H9 (cell line): Measurements from ENCODE around the gene NPB. TPM values are rescaled to one million over a fixed set of nuclear protein-coding genes. Genes with fewer than 3 reads are reported as not detected.

ENCODE experiments used
- DNase-seq: peaks from one replicate; pipeline ENCODE4 v3.0.0-alpha.2; 2017
- H2AFZ ChIP-seq: one replicate; pipeline ENCODE4 v1.6.1; 2013; ENCODE audit warnings: mild to moderate bottlenecking, low read length, control low read depth, moderate library complexity
- H2AK5ac ChIP-seq: 2 replicates; pipeline ENCODE4 v1.6.1; 2013; ENCODE audit warnings: low read length, control low read depth, mixed read lengths; ENCODE audit not compliant: insufficient read length
- H2BK120ac ChIP-seq: one replicate; pipeline ENCODE4 v1.6.1; 2013; ENCODE audit warnings: low read depth, mild to moderate bottlenecking, low read length, control low read depth, inconsistent platforms; ENCODE audit not compliant: poor library complexity, severe bottlenecking
- H2BK12ac ChIP-seq: 2 replicates; pipeline ENCODE4 v1.6.1; 2013; ENCODE audit warnings: low read length, control low read depth, mixed read lengths, low read depth; ENCODE audit not compliant: insufficient read length
- H2BK15ac ChIP-seq: 2 replicates; pipeline ENCODE4 v1.6.1; 2013; ENCODE audit warnings: low read depth, low read length, control low read depth
- H2BK20ac ChIP-seq: one replicate; pipeline ENCODE4 v1.6.1; 2013; ENCODE audit warnings: low read depth, mild to moderate bottlenecking, low read length, control low read depth, inconsistent platforms; ENCODE audit not compliant: poor library complexity, severe bottlenecking
- H2BK5ac ChIP-seq: 2 replicates; pipeline ENCODE4 v1.6.1; 2013; ENCODE audit warnings: low read length, control low read depth, mixed read lengths; ENCODE audit not compliant: insufficient read length
- H3K14ac ChIP-seq: 2 replicates; pipeline ENCODE4 v1.6.1; 2013; ENCODE audit warnings: low read length, control low read depth; ENCODE audit not compliant: insufficient read depth
- H3K18ac ChIP-seq: 2 replicates; pipeline ENCODE4 v1.6.1; 2013; ENCODE audit warnings: low read depth, mild to moderate bottlenecking, mixed read lengths, low read length, control low read depth; ENCODE audit not compliant: insufficient read length
- H3K23ac ChIP-seq: 2 replicates; pipeline ENCODE4 v1.6.1; 2013; ENCODE audit warnings: low read length, control low read depth, mixed read lengths, low read depth; ENCODE audit not compliant: insufficient read length
- H3K23me2 ChIP-seq: 2 replicates; pipeline ENCODE4 v1.6.1; 2013; ENCODE audit warnings: low read depth, mild to moderate bottlenecking, mixed read lengths, low read length, control low read depth; ENCODE audit not compliant: insufficient read length, poor library complexity, severe bottlenecking
- H3K27ac ChIP-seq: 2 replicates; pipeline ENCODE4 v1.5.1; 2013; ENCODE audit warnings: low read length, control low read depth, mixed read lengths, low read depth; ENCODE audit not compliant: insufficient read length
- H3K27me3 ChIP-seq: 2 replicates; pipeline ENCODE4 v1.6.1; 2013; ENCODE audit warnings: low read length, control low read depth, inconsistent platforms; ENCODE audit not compliant: insufficient read depth
- H3K4ac ChIP-seq: 2 replicates; pipeline ENCODE4 v1.6.1; 2013; ENCODE audit warnings: low read depth, mild to moderate bottlenecking, control low read depth, inconsistent platforms, low read length, moderate library complexity
- H3K4me1 ChIP-seq: 2 replicates; pipeline ENCODE4 v1.6.1; 2013; ENCODE audit warnings: low read length, control low read depth, inconsistent platforms; ENCODE audit not compliant: insufficient read depth
- H3K4me2 ChIP-seq: 2 replicates; pipeline ENCODE4 v1.6.1; 2013; ENCODE audit warnings: low read length, control low read depth, mixed read lengths; ENCODE audit not compliant: insufficient read length, insufficient read depth
- H3K56ac ChIP-seq: 2 replicates; pipeline ENCODE4 v1.6.1; 2013; ENCODE audit warnings: low read depth, mild to moderate bottlenecking, mixed read lengths, low read length, control low read depth; ENCODE audit not compliant: insufficient read length
- H3K79me1 ChIP-seq: 2 replicates; pipeline ENCODE4 v1.6.1; 2013; ENCODE audit warnings: low read depth, mild to moderate bottlenecking, moderate library complexity, low read length, control low read depth, inconsistent platforms; ENCODE audit not compliant: insufficient read depth, poor library complexity, severe bottlenecking
- H3K79me2 ChIP-seq: 2 replicates; pipeline ENCODE4 v1.6.1; 2013; ENCODE audit warnings: low read length, control low read depth, inconsistent platforms; ENCODE audit not compliant: insufficient read depth
- H3K9ac ChIP-seq: 2 replicates; pipeline ENCODE4 v1.6.1; 2013; ENCODE audit warnings: low read length, control low read depth, mixed read lengths; ENCODE audit not compliant: insufficient read length; ENCODE audit errors: extremely low read depth
- H3K9me3 ChIP-seq: one replicate; pipeline ENCODE4 v1.6.1; 2013; ENCODE audit warnings: low read depth, low read length, inconsistent platforms; ENCODE audit not compliant: control insufficient read depth
- H3T11ph ChIP-seq: one replicate; pipeline ENCODE4 v1.6.1; 2013; ENCODE audit warnings: mild to moderate bottlenecking, low read length, control low read depth, inconsistent platforms
- H4K20me1 ChIP-seq: one replicate; pipeline ENCODE4 v1.6.1; 2013; ENCODE audit not compliant: control insufficient read depth, insufficient read length, insufficient read depth
- H4K5ac ChIP-seq: 2 replicates; pipeline ENCODE4 v1.6.1; 2013; ENCODE audit warnings: low read depth, mild to moderate bottlenecking, mixed read lengths, low read length, control low read depth; ENCODE audit not compliant: insufficient read length
- H4K8ac ChIP-seq: replicated peaks from 2 replicates; pipeline ENCODE4 v1.6.1; 2013; ENCODE audit warnings: low read length, control low read depth, mixed read lengths, low read depth; ENCODE audit not compliant: insufficient read length
- H4K91ac ChIP-seq: 2 replicates; pipeline ENCODE4 v1.6.1; 2013; ENCODE audit warnings: low read depth, mild to moderate bottlenecking, moderate library complexity, mixed read lengths, low read length, control low read depth; ENCODE audit not compliant: insufficient read length
- H3K27ac Mint-ChIP-seq, 3 experiments: 2 replicates in 2 of 3; 3 replicates in 1 of 3; pipeline ENCODE4 v1.8.0; 2020 to 2021; ENCODE audit warnings: mixed read lengths in 3 of 3, mild to moderate bottlenecking in 1 of 3, moderate library complexity in 1 of 3
- H3K27me3 Mint-ChIP-seq: 2 replicates; pipeline ENCODE4 v1.8.0; 2021; ENCODE audit warnings: low read depth, mild to moderate bottlenecking, moderate library complexity, mixed read lengths
- H3K36me3 Mint-ChIP-seq, 3 experiments: 2 replicates in 2 of 3; 3 replicates in 1 of 3; pipeline ENCODE4 v1.8.0; 2020 to 2021; ENCODE audit warnings: low read depth in 3 of 3, mixed read lengths in 3 of 3; ENCODE audit not compliant: insufficient read depth in 1 of 3
- H3K4me1 Mint-ChIP-seq, 2 experiments: 2 replicates each; pipeline ENCODE4 v1.8.0; 2020; ENCODE audit warnings: mixed read lengths in 2 of 2
- H3K4me3 Mint-ChIP-seq, 2 experiments: 2 replicates in 1 of 2; 3 replicates in 1 of 2; pipeline ENCODE4 v1.8.0; 2020 to 2021; ENCODE audit warnings: mild to moderate bottlenecking in 2 of 2, mixed read lengths in 2 of 2, moderate library complexity in 1 of 2
- H3K9me3 Mint-ChIP-seq, 2 experiments: 2 replicates in 1 of 2; 3 replicates in 1 of 2; pipeline ENCODE4 v1.8.0; 2020; ENCODE audit warnings: mild to moderate bottlenecking in 2 of 2, mixed read lengths in 2 of 2, moderate library complexity in 1 of 2
- WGBS: extraction: QIAGEN DNeasy Blood & Tissue Kit; methylation state at CpG from one replicate; pipeline ENCODE4 v1.1.7; 2013; ENCODE audit warnings: missing lambda C conversion rate, low lambda C conversion rate, mixed read lengths; ENCODE audit not compliant: insufficient read length; ENCODE audit errors: extremely low coverage; 5-methylcytosine and 5-hydroxymethylcytosine counted together
- total RNA-seq: library from RNA; stranded (reverse); gene quantifications from 2 replicates; pipeline ENCODE4 v1.2.1, GENCODE V29; 2021
- TF ChIP-seq, protein P1 (sequence below): fragments of 200-600 bp; sonication (generic); conservative IDR thresholded peaks from 3 replicates; pipeline ENCODE4 v1.8.0; 2021; ENCODE audit warnings: antibody characterized with exemption, mild to moderate bottlenecking

Gene NPB
- total RNA-seq, 1 experiment from 2014 or later: 2.1 TPM

GRCh38 chr17:81902653-81903414 lies 796 bp downstream of the NPB start:
- no peak overlapping the region for H4K8ac ChIP-seq
- peak; percentile 72 for DNase-seq

More at GRCh38 chr17:81902653-81903414, 796 bp downstream of the NPB start:
- Histone ChIP-seq H2BK120ac (no peak overlapping the region), H2BK15ac (no peak overlapping the region), H4K5ac (no peak overlapping the region), H2BK12ac (no peak overlapping the region), H2AFZ (no peak overlapping the region), H3K14ac (peak overlapping the region; percentile 51; the same call in 1 of the 2 replicates), H2BK20ac (no peak overlapping the region), H3K79me2 (no peaks in the 10 kb centered on the region), H2BK5ac (no peak overlapping the region), H4K91ac (no peak overlapping the region), H3K4me2 (peak overlapping the region; percentile 31), H3K27me3 (no peaks in the 10 kb centered on the region; the same call in 1 of the 2 replicates), H3K23me2 (peaks cover 11% of the 10 kb centered on the region), H3K18ac (no peak overlapping the region), H4K20me1 (no peaks in the 10 kb centered on the region), H3K23ac (no peak overlapping the region), H2AK5ac (no peak overlapping the region), H3K4ac (no peak overlapping the region), H3K9ac (no peak overlapping the region), H3K56ac (no peak overlapping the region), H3K27ac (no peak overlapping the region), H3T11ph (no peak overlapping the region), H3K4me1 (no peaks in the 10 kb centered on the region), H3K9me3 (no peaks in the 10 kb centered on the region), H3K79me1 (no peaks in the 10 kb centered on the region)
- TF ChIP-seq, protein P1, sequence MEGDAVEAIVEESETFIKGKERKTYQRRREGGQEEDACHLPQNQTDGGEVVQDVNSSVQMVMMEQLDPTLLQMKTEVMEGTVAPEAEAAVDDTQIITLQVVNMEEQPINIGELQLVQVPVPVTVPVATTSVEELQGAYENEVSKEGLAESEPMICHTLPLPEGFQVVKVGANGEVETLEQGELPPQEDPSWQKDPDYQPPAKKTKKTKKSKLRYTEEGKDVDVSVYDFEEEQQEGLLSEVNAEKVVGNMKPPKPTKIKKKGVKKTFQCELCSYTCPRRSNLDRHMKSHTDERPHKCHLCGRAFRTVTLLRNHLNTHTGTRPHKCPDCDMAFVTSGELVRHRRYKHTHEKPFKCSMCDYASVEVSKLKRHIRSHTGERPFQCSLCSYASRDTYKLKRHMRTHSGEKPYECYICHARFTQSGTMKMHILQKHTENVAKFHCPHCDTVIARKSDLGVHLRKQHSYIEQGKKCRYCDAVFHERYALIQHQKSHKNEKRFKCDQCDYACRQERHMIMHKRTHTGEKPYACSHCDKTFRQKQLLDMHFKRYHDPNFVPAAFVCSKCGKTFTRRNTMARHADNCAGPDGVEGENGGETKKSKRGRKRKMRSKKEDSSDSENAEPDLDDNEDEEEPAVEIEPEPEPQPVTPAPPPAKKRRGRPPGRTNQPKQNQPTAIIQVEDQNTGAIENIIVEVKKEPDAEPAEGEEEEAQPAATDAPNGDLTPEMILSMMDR: no peak
- WGBS: no CpG with 5 or more reads among the region's 47 CpGs
- Mint-ChIP-seq H3K4me1 (peaks cover 0 to 3% of the 10 kb centered on the region in 2 experiments; a peak in 2 of 4 replicates), H3K9me3 (no peaks in the 10 kb centered on the region), H3K4me3 (peak overlapping the region; percentile 27 to 60; a peak in 2 of 5 replicates), H3K27ac (no peak overlapping the region), H3K36me3 (peaks cover 6 to 27% (median 16%) of the 10 kb centered on the region in 3 experiments; a peak in 6 of 7 replicates), H3K27me3 (peaks cover 11% of the 10 kb centered on the region)
